GM23338 (cell line): ENCODE data around the gene CRYBG1. TPM values are rescaled to one million over a fixed set of nuclear protein-coding genes. Genes with fewer than 3 reads are reported as not detected.

Experiments used
- ATAC-seq: fragments of 200-7000 bp; cut with Tn5 transposase; 3 replicates; pipeline ENCODE4 v1.9.1; 2020
- DNase-seq: peaks from one replicate; pipeline ENCODE4 v3.0.0-alpha.2; 2015; ENCODE audit warnings: low spot score
- H2AFZ ChIP-seq: fragments of 200-600 bp; sonication (generic); 2 replicates; pipeline ENCODE4 v1.8.0; 2016; ENCODE audit warnings: antibody characterized with exemption, mild to moderate bottlenecking, moderate library complexity
- H3F3A ChIP-seq: fragments of 200-600 bp; sonication (generic); replicated peaks from 2 replicates; pipeline ENCODE4 v1.8.0; 2017; ENCODE audit warnings: antibody characterized with exemption, mixed run types, low read depth
- H3K27ac ChIP-seq: fragments of 200-600 bp; sonication (generic); 2 replicates; pipeline ENCODE4 v1.6.1; 2016; ENCODE audit warnings: low read depth
- H3K27me3 ChIP-seq: fragments of 200-600 bp; sonication (generic); 2 replicates; pipeline ENCODE4 v1.8.0; 2016; ENCODE audit warnings: mild to moderate bottlenecking, mixed run types, moderate library complexity; ENCODE audit not compliant: insufficient read depth
- H3K36me3 ChIP-seq: fragments of 200-600 bp; sonication (generic); 2 replicates; pipeline ENCODE4 v1.8.0; 2016; ENCODE audit warnings: mild to moderate bottlenecking; ENCODE audit not compliant: insufficient read depth
- H3K4me1 ChIP-seq: fragments of 200-600 bp; sonication (generic); 2 replicates; pipeline ENCODE4 v1.8.0; 2016; ENCODE audit warnings: mild to moderate bottlenecking, moderate library complexity; ENCODE audit not compliant: insufficient read depth
- H3K4me2 ChIP-seq: fragments of 200-600 bp; sonication (generic); 2 replicates; pipeline ENCODE4 v1.7.1; 2017; ENCODE audit warnings: mixed run types
- H3K4me3 ChIP-seq: fragments of 200-600 bp; sonication (generic); 2 replicates; pipeline ENCODE4 v1.6.1; 2016; ENCODE audit warnings: mixed run types
- H3K79me2 ChIP-seq: fragments of 200-600 bp; sonication (generic); replicated peaks from 2 replicates; pipeline ENCODE4 v1.8.0; 2017; ENCODE audit warnings: mild to moderate bottlenecking; ENCODE audit not compliant: insufficient read depth
- H3K9me2 ChIP-seq: fragments of 200-600 bp; sonication (generic); 2 replicates; pipeline ENCODE4 v1.8.0; 2017; ENCODE audit not compliant: insufficient read depth
- H4K20me1 ChIP-seq: fragments of 200-600 bp; sonication (generic); replicated peaks from 2 replicates; pipeline ENCODE4 v1.8.0; 2017; ENCODE audit warnings: mild to moderate bottlenecking; ENCODE audit not compliant: insufficient read depth
- H3K27ac Mint-ChIP-seq: 2 replicates; pipeline ENCODE4 v1.8.0; 2020; ENCODE audit warnings: inconsistent platforms, mild to moderate bottlenecking, moderate library complexity, mixed read lengths
- H3K27me3 Mint-ChIP-seq: 3 replicates; pipeline ENCODE4 v1.8.0; 2022; ENCODE audit warnings: low read depth, mild to moderate bottlenecking, moderate library complexity, mixed read lengths, inconsistent platforms; ENCODE audit not compliant: insufficient read depth, poor library complexity
- H3K36me3 Mint-ChIP-seq: 3 replicates; pipeline ENCODE4 v1.8.0; 2021; ENCODE audit warnings: low read depth, mild to moderate bottlenecking, inconsistent platforms, moderate library complexity, mixed read lengths
- H3K4me1 Mint-ChIP-seq: 3 replicates; pipeline ENCODE4 v1.8.0; 2020; ENCODE audit warnings: mild to moderate bottlenecking, inconsistent platforms, mixed read lengths
- H3K4me3 Mint-ChIP-seq: 3 replicates; pipeline ENCODE4 v1.8.0; 2021; ENCODE audit warnings: moderate library complexity, mild to moderate bottlenecking, inconsistent platforms, mixed read lengths
- H3K9me3 Mint-ChIP-seq: 3 replicates; pipeline ENCODE4 v1.8.0; 2020; ENCODE audit warnings: moderate library complexity, mild to moderate bottlenecking, inconsistent platforms, mixed read lengths
- CREB1 ChIP-seq: fragments of 250-450 bp; sonication (Bioruptor Pico); IDR thresholded peaks from 2 replicates; pipeline ENCODE4 v1.5.0; 2020; ENCODE audit warnings: low read depth, mild to moderate bottlenecking, moderate library complexity
- CTCF ChIP-seq, 2 experiments: fragments of 200-600 bp in 1 of 2; sonication (generic) in 1 of 2; conservative IDR thresholded peaks; 2 replicates each; pipeline versions ENCODE4 v1.5.1 to v1.6.1; 2016 to 2017; ENCODE audit warnings: antibody characterized with exemption in 2 of 2, low read depth in 2 of 2, mild to moderate bottlenecking in 2 of 2, moderate library complexity in 1 of 2
- ETS1 ChIP-seq: IDR thresholded peaks from 2 replicates; pipeline ENCODE4 v1.6.1; 2016; ENCODE audit warnings: antibody characterized with exemption
- EZH2 ChIP-seq: fragments of 200-600 bp; sonication (generic); IDR thresholded peaks from one replicate; pipeline ENCODE4 v1.8.0; 2017; ENCODE audit warnings: antibody characterized with exemption, mild to moderate bottlenecking, low read depth; ENCODE audit not compliant: unreplicated experiment
- EZH2phosphoT487 ChIP-seq: fragments of 200-600 bp; sonication (generic); IDR thresholded peaks from one replicate; pipeline ENCODE4 v1.8.1; 2018; ENCODE audit warnings: antibody characterized with exemption; ENCODE audit not compliant: unreplicated experiment
- JUNB ChIP-seq: IDR thresholded peaks from one replicate; pipeline ENCODE4 v1.6.1; 2016; ENCODE audit warnings: antibody characterized with exemption; ENCODE audit not compliant: unreplicated experiment
- NANOG ChIP-seq: IDR thresholded peaks from 2 replicates; pipeline ENCODE4 v1.6.1; 2016; ENCODE audit warnings: antibody characterized with exemption, borderline replicate concordance
- POLR2AphosphoS5 ChIP-seq: IDR thresholded peaks from 2 replicates; pipeline ENCODE4 v1.6.1; 2016; ENCODE audit warnings: antibody characterized with exemption, low read depth
- REST ChIP-seq: IDR thresholded peaks from one replicate; pipeline ENCODE4 v1.6.1; 2018; ENCODE audit warnings: antibody characterized with exemption; ENCODE audit not compliant: unreplicated experiment
- STAT1 ChIP-seq: IDR thresholded peaks from one replicate; pipeline ENCODE4 v1.6.1; 2016; ENCODE audit warnings: antibody characterized with exemption; ENCODE audit not compliant: unreplicated experiment
- ZNF114 ChIP-seq: fragments of 250-450 bp; sonication (Bioruptor Pico); IDR thresholded peaks from 2 replicates; pipeline ENCODE4 v1.5.0; 2020; ENCODE audit warnings: mild to moderate bottlenecking, moderate library complexity
- ZNF331 ChIP-seq: fragments of 250-450 bp; sonication (Bioruptor Pico); IDR thresholded peaks from 2 replicates; pipeline ENCODE4 v1.5.0; 2020; ENCODE audit warnings: low read depth, mild to moderate bottlenecking, moderate library complexity
- polyA plus RNA-seq: library from polyadenylated mRNA; unstranded; fragments of >200 nt; fragmentation: Nextera tagmentation; extraction: Ambion mirVana; gene quantifications from 2 replicates; pipeline ENCODE4 v1.2.1, GENCODE V29; 2016
- total RNA-seq: library from RNA; depleted of rRNA; stranded (reverse); fragments of >200 nt; shearing (Covaris generic); gene quantifications from 2 replicates; pipeline ENCODE4 v1.2.3, GENCODE V29; 2014

Gene CRYBG1
- total and polyA plus RNA-seq, 2 experiments from 2014 or later: 3.7 to 17.2 TPM

DNA sequence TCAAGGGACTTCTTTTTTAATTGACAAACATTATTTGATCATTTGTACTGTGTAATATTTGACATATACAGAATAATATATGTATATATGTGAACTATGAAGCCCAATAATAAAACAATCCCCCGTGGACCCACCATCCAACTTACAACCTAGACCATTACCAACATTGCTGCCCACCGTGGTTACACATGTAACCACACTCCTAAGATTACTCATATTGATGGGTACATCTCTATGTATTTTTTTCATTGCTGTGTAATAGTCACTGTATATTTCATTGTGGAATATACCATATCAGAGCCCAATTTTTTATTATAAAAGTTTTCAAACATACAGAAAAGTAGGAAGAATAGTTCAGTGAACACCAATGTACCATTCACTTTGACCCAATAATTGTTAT is 174.5 kb downstream of the CRYBG1 start:
- no peak overlapping the region for H3K27ac ChIP-seq
- no peak for ATAC-seq
- no peaks in the 10 kb centered on the region for H3K9me2 ChIP-seq
- H3K36me3 Mint-ChIP-seq: no peaks in the 10 kb centered on the region
- H3K27ac Mint-ChIP-seq: no peak overlapping the region
- H3K4me1 ChIP-seq: peaks cover 14% of the 10 kb centered on the region; the same call in 1 of the 2 replicates
- no peak overlapping the region for H3K4me3 ChIP-seq
- H3K4me1 Mint-ChIP-seq: peaks cover 26% of the 10 kb centered on the region
- no peaks in the 10 kb centered on the region for H3K9me3 Mint-ChIP-seq
- H2AFZ ChIP-seq: no peak overlapping the region
- no peaks in the 10 kb centered on the region for H3F3A ChIP-seq
- H3K36me3 ChIP-seq: no peaks in the 10 kb centered on the region
- no peaks in the 10 kb centered on the region for H3K27me3 ChIP-seq
- no peaks in the 10 kb centered on the region for H4K20me1 ChIP-seq
- H3K4me3 Mint-ChIP-seq: no peak overlapping the region
- TF ChIP-seq STAT1: no peak
- H3K27me3 Mint-ChIP-seq: peaks cover 2% of the 10 kb centered on the region
- no peak overlapping the region for H3K4me2 ChIP-seq
- no peak for DNase-seq
- H3K79me2 ChIP-seq: no peaks in the 10 kb centered on the region

DNA sequence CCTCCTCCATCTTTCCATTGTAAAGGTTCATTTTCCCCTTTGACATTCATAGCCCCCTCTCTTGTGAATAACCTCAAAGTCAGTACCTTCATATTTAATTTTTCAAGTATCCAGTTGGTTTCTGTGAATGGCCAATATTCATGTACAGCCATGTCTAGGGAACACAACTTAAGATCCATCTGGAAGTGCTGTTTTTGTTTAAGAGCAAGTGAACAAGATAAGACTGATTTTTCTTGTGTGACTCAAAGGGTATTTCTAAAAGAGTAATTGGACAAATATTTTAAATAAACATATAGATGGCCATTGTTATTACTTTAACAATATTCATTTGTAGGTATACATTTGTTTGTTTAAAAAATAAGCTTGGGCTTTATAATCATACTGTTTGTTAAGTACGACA is 175.8 kb downstream of the CRYBG1 start:
- Histone ChIP-seq H2AFZ (no peak overlapping the region), H3K9me2 (no peaks in the 10 kb centered on the region), H3K4me3 (no peak overlapping the region), H3K27ac (no peak overlapping the region), H3K4me1 (peaks cover 19% of the 10 kb centered on the region; the same call in 1 of the 2 replicates), H3K79me2 (no peaks in the 10 kb centered on the region), H3K4me2 (no peak overlapping the region), H4K20me1 (no peaks in the 10 kb centered on the region), H3K27me3 (no peaks in the 10 kb centered on the region), H3F3A (no peaks in the 10 kb centered on the region), H3K36me3 (no peaks in the 10 kb centered on the region)
- DNase-seq (no peak), ATAC-seq (no peak)
- no peak for TF ChIP-seq JUNB
- Mint-ChIP-seq H3K36me3 (no peaks in the 10 kb centered on the region), H3K4me1 (peaks cover 25% of the 10 kb centered on the region), H3K9me3 (no peaks in the 10 kb centered on the region), H3K27me3 (peaks cover 3% of the 10 kb centered on the region), H3K4me3 (no peak overlapping the region), H3K27ac (no peak overlapping the region)

- H3K27ac Mint-ChIP-seq: no peak overlapping the region
- DNase-seq: no peak
- no peak overlapping the region for H3K4me3 Mint-ChIP-seq
- Histone ChIP-seq H3K4me3 (no peak overlapping the region), H3K4me1 (peaks cover 19% of the 10 kb centered on the region; the same call in 1 of the 2 replicates), H3K9me2 (no peaks in the 10 kb centered on the region), H3K27me3 (no peaks in the 10 kb centered on the region), H3K79me2 (no peaks in the 10 kb centered on the region), H3K27ac (no peak overlapping the region), H2AFZ (no peak overlapping the region), H3K36me3 (no peaks in the 10 kb centered on the region), H3F3A (no peaks in the 10 kb centered on the region), H4K20me1 (no peaks in the 10 kb centered on the region), H3K4me2 (no peak overlapping the region)
- H3K9me3 Mint-ChIP-seq: no peaks in the 10 kb centered on the region
- peaks cover 25% of the 10 kb centered on the region for H3K4me1 Mint-ChIP-seq
- ATAC-seq: no peak
- peaks cover 3% of the 10 kb centered on the region for H3K27me3 Mint-ChIP-seq
- H3K36me3 Mint-ChIP-seq: no peaks in the 10 kb centered on the region
- TF ChIP-seq ZNF331 (CRISPR knock-in tag) (no peak), ETS1 (no peak), POLR2AphosphoS5 (no peak), CREB1 (CRISPR knock-in tag) (no peak), EZH2phosphoT487 (no peak), REST (no peak), ZNF114 (CRISPR knock-in tag) (no peak), CTCF (conservative IDR thresholded peaks at IDR 0.05; ENCODE audit: low read depth in 2 of 2) (no peak), NANOG (no peak), STAT1 (no peak), EZH2 (no peak)
Measured at GRCh38 chr6:106536851-106537250, 176.3 kb downstream of the CRYBG1 start.
